Measurements from ENCODE around the gene EZR.

The EZR gene

DNA sequence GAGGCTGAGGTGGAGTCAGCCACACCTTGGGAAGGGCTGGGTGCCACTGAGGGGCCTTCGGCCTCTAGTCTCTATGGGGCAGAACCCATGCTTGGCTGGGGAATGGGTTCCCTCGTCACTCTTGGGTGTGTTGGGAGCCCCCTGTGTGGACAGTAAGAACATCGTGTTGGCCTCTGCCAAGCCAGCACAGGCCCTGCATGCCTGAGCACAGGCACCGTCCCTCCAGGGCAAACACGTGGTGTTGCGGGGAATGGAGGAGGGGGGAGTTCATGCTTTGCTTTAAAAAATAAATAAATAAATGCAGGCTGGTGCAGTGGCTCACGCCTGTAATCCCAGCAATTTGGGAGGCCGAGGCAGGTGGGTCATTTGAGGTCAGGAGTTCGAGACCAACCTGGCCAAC lies 63.0 kb downstream of the EZR start:
- TF ChIP-seq, protein P1, sequence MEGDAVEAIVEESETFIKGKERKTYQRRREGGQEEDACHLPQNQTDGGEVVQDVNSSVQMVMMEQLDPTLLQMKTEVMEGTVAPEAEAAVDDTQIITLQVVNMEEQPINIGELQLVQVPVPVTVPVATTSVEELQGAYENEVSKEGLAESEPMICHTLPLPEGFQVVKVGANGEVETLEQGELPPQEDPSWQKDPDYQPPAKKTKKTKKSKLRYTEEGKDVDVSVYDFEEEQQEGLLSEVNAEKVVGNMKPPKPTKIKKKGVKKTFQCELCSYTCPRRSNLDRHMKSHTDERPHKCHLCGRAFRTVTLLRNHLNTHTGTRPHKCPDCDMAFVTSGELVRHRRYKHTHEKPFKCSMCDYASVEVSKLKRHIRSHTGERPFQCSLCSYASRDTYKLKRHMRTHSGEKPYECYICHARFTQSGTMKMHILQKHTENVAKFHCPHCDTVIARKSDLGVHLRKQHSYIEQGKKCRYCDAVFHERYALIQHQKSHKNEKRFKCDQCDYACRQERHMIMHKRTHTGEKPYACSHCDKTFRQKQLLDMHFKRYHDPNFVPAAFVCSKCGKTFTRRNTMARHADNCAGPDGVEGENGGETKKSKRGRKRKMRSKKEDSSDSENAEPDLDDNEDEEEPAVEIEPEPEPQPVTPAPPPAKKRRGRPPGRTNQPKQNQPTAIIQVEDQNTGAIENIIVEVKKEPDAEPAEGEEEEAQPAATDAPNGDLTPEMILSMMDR (IDR thresholded peaks at IDR 0.05; ENCODE audit: control insufficient read depth, insufficient read depth, low read depth, low read length, missing control alignments), result no peak
- DNase-seq (ENCODE audit: low read depth), result no peak
- no peak overlapping the region for H3K4me3 ChIP-seq (ENCODE audit: control insufficient read depth, low read depth, low read length)

DNA sequence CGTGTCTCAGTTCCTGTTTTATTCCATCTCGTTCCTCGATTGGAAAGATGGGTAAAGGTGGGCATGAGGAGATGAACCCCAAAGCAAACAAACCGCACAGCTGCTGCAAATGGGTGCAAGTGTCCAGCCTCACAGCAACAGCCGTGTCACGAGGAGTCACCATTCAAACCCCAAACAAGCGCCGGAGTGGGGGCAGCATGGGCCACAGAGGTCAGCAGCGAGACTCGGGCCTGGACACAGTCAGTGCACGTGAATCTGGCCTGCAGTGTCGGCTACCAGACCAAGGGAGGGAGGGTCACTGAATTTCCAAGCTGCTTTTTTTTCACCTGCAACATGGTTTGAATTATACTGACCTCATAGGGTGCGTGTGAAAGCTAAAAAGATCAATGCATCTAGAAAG lies 63.5 kb downstream of the EZR start:
- no peak for DNase-seq (ENCODE audit: low read depth)
- H3K4me3 ChIP-seq (ENCODE audit: control insufficient read depth, low read depth, low read length), result no peak overlapping the region
- TF ChIP-seq, protein P1 (IDR thresholded peaks at IDR 0.05; ENCODE audit: control insufficient read depth, insufficient read depth, low read depth, low read length, missing control alignments), result no peak

DNA sequence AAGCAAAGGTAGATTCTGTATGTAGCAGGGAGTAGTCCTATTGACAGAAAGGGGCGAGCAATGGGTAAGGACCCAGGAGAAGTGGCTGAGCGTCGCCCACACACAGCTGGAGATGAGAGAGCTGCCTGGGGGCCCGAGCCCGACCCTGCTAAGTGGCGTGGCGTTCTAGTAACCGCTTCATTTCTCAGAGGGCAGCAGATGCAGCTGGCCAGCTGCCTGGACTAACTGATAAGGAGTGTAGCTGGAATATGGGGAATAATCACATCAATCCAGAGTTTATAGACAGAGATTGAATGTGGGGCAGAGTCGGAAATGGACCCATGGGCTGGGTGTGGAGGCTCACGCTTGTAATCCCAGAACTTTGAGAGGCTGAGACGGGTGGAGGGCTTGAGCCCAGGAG lies 64.4 kb downstream of the EZR start:
- TF ChIP-seq, protein P1 (IDR thresholded peaks at IDR 0.05; ENCODE audit: control insufficient read depth, insufficient read depth, low read depth, low read length, missing control alignments), result no peak
- DNase-seq (ENCODE audit: low read depth), result no peak
- no peak overlapping the region for H3K4me3 ChIP-seq (ENCODE audit: control insufficient read depth, low read depth, low read length)

DNA sequence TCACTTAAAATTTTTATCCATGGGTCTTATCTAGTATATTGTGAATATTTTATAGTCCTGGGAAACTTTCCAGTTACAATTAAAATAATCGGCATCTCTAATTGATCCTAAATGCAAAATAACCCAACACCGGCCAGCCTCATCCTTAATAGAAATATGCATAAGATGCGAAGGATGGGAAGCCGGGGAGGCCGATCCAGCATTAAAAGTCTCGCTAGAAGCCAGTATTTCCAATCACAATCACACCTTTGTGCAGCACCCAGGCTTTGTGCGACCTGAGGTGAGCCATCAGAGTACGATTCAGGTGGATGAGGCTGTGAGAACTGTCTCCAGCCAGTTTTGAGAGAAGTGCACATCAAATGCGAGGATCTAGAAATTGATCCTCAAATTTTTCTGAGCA lies 65.4 kb downstream of the EZR start:
- DNase-seq (ENCODE audit: low read depth), result no peak
- H3K4me3 ChIP-seq (ENCODE audit: control insufficient read depth, low read depth, low read length), result no peak overlapping the region
- TF ChIP-seq, protein P1 (IDR thresholded peaks at IDR 0.05; ENCODE audit: control insufficient read depth, insufficient read depth, low read depth, low read length, missing control alignments), result no peak

DNA sequence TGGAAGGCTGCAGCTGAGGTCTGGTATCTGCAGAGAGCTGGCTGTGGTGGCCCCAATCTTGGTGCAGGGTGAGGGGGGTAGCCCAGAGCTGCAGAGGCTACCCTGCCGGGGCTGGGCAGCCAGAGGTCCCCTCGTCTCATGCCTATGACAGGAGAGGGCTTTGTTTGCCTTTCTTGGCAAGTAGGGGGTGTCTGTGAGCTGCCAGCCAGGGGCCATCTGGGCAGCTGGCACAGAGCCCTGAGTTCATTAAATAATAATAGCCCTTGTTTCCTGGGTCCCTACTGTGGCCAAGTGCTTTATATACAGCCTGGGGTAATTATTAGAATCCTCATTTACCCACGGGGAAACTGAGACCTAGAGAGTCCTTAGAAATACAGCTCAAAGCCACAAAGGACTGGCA lies 66.6 kb downstream of the EZR start:
- TF ChIP-seq, protein P1 (IDR thresholded peaks at IDR 0.05; ENCODE audit: control insufficient read depth, insufficient read depth, low read depth, low read length, missing control alignments), result peak; percentile 23
- no peak for DNase-seq (ENCODE audit: low read depth)
- H3K4me3 ChIP-seq (ENCODE audit: control insufficient read depth, low read depth, low read length), result no peak overlapping the region

DNA sequence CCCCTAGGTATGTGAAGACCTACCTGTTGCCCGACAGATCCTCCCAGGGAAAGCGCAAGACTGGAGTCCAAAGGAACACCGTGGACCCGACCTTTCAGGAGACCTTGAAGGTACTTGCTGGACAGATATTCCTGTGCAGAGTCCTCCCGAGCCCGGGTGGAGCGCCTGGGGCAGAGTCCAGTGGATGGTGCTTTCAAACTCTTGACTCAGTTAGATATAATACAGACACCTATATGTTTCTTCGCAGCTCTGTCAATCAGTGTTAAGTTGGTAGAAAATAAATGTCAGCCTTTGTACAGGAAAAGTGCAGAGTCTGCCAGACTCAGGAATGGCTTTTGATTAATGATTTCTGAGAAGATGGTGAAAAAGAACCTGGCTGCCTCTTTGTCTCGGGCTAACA lies 67.2 kb downstream of the EZR start:
- no peak overlapping the region for H3K4me3 ChIP-seq (ENCODE audit: control insufficient read depth, low read depth, low read length)
- no peak for DNase-seq (ENCODE audit: low read depth)
- TF ChIP-seq, protein P1 (IDR thresholded peaks at IDR 0.05; ENCODE audit: control insufficient read depth, insufficient read depth, low read depth, low read length, missing control alignments), result no peak

DNA sequence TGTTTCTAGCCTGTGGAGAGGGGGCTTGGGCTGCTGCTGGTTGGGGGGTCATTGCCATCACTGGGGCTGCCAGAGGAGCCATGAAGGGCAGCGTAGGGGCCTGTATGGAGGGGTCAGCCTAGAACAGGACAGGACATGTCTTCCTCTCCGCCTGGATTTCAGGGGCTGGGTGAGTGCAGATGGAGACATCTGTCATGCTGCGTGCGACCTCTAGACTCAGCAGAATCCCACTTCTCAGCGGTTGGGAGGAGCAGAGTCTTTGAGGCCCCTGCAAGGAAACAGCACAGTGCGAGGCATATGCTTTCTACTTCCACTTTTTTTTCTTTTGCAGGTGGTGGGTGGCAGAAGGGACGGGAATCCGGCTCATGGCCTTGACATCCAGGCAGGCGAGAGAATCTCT lies 67.9 kb downstream of the EZR start:
- no peak overlapping the region for H3K4me3 ChIP-seq (ENCODE audit: control insufficient read depth, low read depth, low read length)
- TF ChIP-seq, protein P1 (IDR thresholded peaks at IDR 0.05; ENCODE audit: control insufficient read depth, insufficient read depth, low read depth, low read length, missing control alignments), result no peak
- no peak for DNase-seq (ENCODE audit: low read depth)
